Limb (tissue), 2 donors: ENCODE results near the gene ATXN10.

Experiments used
- DNase-seq, 2 donors: peaks; one replicate each; pipeline ENCODE4 v3.0.0-alpha.2; 2016; ENCODE audit errors: extremely low spot score in 2 of 2

Gene ATXN10

GRCh38 chr22:45889539-45890350 lies 218.1 kb downstream of the ATXN10 start:
- DNase-seq, result peak in 1 of 2 donors; percentile 65

- DNase-seq, result no peak
These were observed 218.7 kb downstream of the ATXN10 start for GRCh38 chr22:45890351-45890635.

GRCh38 chr22:45891021-45891421 lies 219.4 kb downstream of the ATXN10 start:
- DNase-seq, result peak in 1 of 2 donors; percentile 37

GRCh38 chr22:45891471-45891995 lies 219.9 kb downstream of the ATXN10 start:
- DNase-seq, result peak in 1 of 2 donors; percentile 34

GRCh38 chr22:45891996-45892621 lies 220.5 kb downstream of the ATXN10 start:
- peak in 1 of 2 donors; percentile 39 for DNase-seq

GRCh38 chr22:45892681-45893461 lies 221.2 kb downstream of the ATXN10 start:
- peak in 1 of 2 donors; percentile 12 for DNase-seq

GRCh38 chr22:45893516-45893915 lies 221.9 kb downstream of the ATXN10 start:
- DNase-seq, result no peak
